DMS114 treated with DMSO at 0.1 percent for 48 hours (cell line): ENCODE data around the gene LAMC3.
"Not testable (repeated sequence)": the region's sequence is repeated elsewhere in the genome, so short reads cannot be mapped to it uniquely, and the experiment has no call there.

Experiments used
- DNase-seq: peaks from one replicate; lab custom pipeline; 2025; ENCODE audit not compliant: unreplicated experiment; lab: John Stamatoyannopoulos, UW

LAMC3 gene

GRCh38 chr9:131096269-131097125 lies 87.5 kb downstream of the LAMC3 start, which contains the start of gene AIF1L:
TSS of gene AIF1L (plus strand) at chr9:131096531. CDS start at chr9:131096630, 99 bp downstream.
- DNase-seq = peak; percentile 25

GRCh38 chr9:131097126-131097947 lies 88.4 kb downstream of the LAMC3 start:
- DNase-seq = no peak

- DNase-seq = no peak
These were observed 88.9 kb downstream of the LAMC3 start for GRCh38 chr9:131097948-131098278.

- DNase-seq = no peak
These were observed 89.6 kb downstream of the LAMC3 start for GRCh38 chr9:131098391-131099101.

GRCh38 chr9:131099102-131099606 lies 90.2 kb downstream of the LAMC3 start:
- DNase-seq = no peak

GRCh38 chr9:131099845-131100244 lies 90.9 kb downstream of the LAMC3 start:
- not testable (repeated sequence) for DNase-seq

- no peak for DNase-seq
These were observed 91.5 kb downstream of the LAMC3 start for GRCh38 chr9:131100445-131100844.

GRCh38 chr9:131101207-131101964 lies 92.4 kb downstream of the LAMC3 start:
- DNase-seq = no peak

GRCh38 chr9:131103024-131103423 lies 94.0 kb downstream of the LAMC3 start:
- DNase-seq = no peak

GRCh38 chr9:131103535-131103934 lies 94.6 kb downstream of the LAMC3 start:
- DNase-seq = no peak

- no peak for DNase-seq
These were observed 95.2 kb downstream of the LAMC3 start for GRCh38 chr9:131104016-131104740.

GRCh38 chr9:131105952-131106351 lies 97.0 kb downstream of the LAMC3 start:
- no peak for DNase-seq

GRCh38 chr9:131107760-131108159 lies 98.8 kb downstream of the LAMC3 start:
- no peak for DNase-seq

GRCh38 chr9:131111186-131111853 lies 102.3 kb downstream of the LAMC3 start:
- no peak for DNase-seq

GRCh38 chr9:131111854-131112311 lies 102.9 kb downstream of the LAMC3 start:
- DNase-seq = no peak

GRCh38 chr9:131112374-131113154 lies 103.6 kb downstream of the LAMC3 start:
- no peak for DNase-seq

GRCh38 chr9:131113655-131114054 lies 104.7 kb downstream of the LAMC3 start:
- DNase-seq = no peak

- DNase-seq = no peak
These were observed 105.1 kb downstream of the LAMC3 start for GRCh38 chr9:131114084-131114535.
